Thyroid gland (tissue), 4 donors: ENCODE results near the gene TAF5.
A peak's percentile ranks its signal among the peaks of the same experiment; 100 is the strongest.

Experiments
- CTCF ChIP-seq, 6 experiments: fragments of 200-600 bp in 3 of 6; fragments of 450-650 bp in 3 of 6; sonication (generic) in 3 of 6; IDR thresholded peaks; one replicate each; pipeline ENCODE4 v1.5.1; 2016 to 2019; ENCODE audit warnings: antibody characterized with exemption in 6 of 6, mild to moderate bottlenecking in 2 of 6, inconsistent platforms in 1 of 6, moderate library complexity in 1 of 6
- POLR2A ChIP-seq, 2 donors: fragments of 450-650 bp; IDR thresholded peaks; one replicate each; pipeline ENCODE4 v1.6.1; 2017; ENCODE audit warnings: antibody characterized with exemption in 2 of 2, mild to moderate bottlenecking in 2 of 2, moderate library complexity in 1 of 2

- TF ChIP-seq CTCF (IDR thresholded peaks at IDR 0.05): peak in 1 of 6 experiments; percentile 4
- peak in 1 of 2 donors; percentile 71 for TF ChIP-seq POLR2A (IDR thresholded peaks at IDR 0.05)
These were observed 28.5 kb downstream of the TAF5 start, which contains the start of the genes ATP5MK and PDCD11 for GRCh38 chr10:103396067-103396788.
